ENCODE data around the gene FBXO31. TPM values are rescaled to one million over a fixed set of nuclear protein-coding genes. Genes with fewer than 3 reads are reported as not detected.

Gene FBXO31, protein sequence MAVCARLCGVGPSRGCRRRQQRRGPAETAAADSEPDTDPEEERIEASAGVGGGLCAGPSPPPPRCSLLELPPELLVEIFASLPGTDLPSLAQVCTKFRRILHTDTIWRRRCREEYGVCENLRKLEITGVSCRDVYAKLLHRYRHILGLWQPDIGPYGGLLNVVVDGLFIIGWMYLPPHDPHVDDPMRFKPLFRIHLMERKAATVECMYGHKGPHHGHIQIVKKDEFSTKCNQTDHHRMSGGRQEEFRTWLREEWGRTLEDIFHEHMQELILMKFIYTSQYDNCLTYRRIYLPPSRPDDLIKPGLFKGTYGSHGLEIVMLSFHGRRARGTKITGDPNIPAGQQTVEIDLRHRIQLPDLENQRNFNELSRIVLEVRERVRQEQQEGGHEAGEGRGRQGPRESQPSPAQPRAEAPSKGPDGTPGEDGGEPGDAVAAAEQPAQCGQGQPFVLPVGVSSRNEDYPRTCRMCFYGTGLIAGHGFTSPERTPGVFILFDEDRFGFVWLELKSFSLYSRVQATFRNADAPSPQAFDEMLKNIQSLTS
- 5.8 and 19.8 TPM in 2 replicates for total RNA-seq (ENCODE audit: low replicate concordance)

DNA sequence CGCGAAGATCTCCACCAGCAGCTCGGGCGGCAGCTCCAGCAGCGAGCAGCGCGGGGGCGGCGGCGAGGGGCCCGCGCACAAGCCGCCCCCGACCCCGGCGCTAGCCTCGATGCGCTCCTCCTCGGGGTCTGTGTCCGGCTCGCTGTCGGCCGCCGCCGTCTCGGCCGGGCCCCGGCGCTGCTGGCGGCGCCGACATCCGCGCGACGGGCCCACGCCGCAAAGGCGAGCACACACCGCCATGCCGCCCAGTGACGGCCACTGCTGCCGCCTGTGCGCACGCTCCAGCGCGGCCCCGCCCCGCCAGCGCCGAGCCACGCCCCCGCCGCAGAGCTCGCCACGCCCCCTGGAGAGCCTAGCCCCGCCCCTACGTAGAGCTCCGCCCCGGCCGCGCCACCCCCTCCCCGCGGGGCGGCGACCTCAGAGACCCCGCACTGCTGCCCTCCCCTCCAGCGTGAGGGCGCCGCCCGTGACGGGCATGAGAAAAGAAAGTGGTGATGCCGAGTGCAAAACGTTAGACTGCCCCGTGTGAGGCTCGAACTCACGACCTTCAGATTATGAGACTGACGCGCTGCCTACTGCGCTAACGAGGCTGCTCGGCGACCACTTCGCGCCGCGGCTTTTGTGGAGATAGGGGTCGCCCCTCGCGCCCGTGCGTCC, at the start of gene FBXO31:
Gene FBXO31 (minus strand): TSS at position 272 of the 657 bp plus-strand sequence. CDS start 32 bp downstream, at position 240.
- TF ChIP-seq, protein P1, sequence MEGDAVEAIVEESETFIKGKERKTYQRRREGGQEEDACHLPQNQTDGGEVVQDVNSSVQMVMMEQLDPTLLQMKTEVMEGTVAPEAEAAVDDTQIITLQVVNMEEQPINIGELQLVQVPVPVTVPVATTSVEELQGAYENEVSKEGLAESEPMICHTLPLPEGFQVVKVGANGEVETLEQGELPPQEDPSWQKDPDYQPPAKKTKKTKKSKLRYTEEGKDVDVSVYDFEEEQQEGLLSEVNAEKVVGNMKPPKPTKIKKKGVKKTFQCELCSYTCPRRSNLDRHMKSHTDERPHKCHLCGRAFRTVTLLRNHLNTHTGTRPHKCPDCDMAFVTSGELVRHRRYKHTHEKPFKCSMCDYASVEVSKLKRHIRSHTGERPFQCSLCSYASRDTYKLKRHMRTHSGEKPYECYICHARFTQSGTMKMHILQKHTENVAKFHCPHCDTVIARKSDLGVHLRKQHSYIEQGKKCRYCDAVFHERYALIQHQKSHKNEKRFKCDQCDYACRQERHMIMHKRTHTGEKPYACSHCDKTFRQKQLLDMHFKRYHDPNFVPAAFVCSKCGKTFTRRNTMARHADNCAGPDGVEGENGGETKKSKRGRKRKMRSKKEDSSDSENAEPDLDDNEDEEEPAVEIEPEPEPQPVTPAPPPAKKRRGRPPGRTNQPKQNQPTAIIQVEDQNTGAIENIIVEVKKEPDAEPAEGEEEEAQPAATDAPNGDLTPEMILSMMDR (IDR thresholded peaks at IDR 0.05) = no peak
- no peak for TF ChIP-seq EZH2phosphoT487 (IDR thresholded peaks at IDR 0.05)
- no peak for TF ChIP-seq EZH2 (IDR thresholded peaks at IDR 0.05)
- Histone ChIP-seq H2AFZ (replicated peaks) (peak within 1 kb of the TSS; percentile 71), H3K79me2 (ENCODE audit: low read depth) (peaks cover 40% of the 10 kb centered on the region), H3K4me3 (peak within 1 kb of the TSS; percentile 85), H3K27me3 (no peaks in the 10 kb centered on the region), H4K20me1 (ENCODE audit: low read depth) (peaks cover 18% of the 10 kb centered on the region), H3K9me3 (ENCODE audit: low read depth) (no peaks in the 10 kb centered on the region), H3K9ac (peak within 1 kb of the TSS; percentile 29), H3K36me3 (no peaks in the 10 kb centered on the region), H3F3A (ENCODE audit: low read depth) (peaks cover 32% of the 10 kb centered on the region), H3K27ac (peak within 1 kb of the TSS; percentile 92), H3K4me2 (peak within 1 kb of the TSS; percentile 96), H3K4me1 (peaks cover 11% of the 10 kb centered on the region)
- Mint-ChIP-seq H3K36me3 (peaks cover 5% of the 10 kb centered on the region), H3K9me3 (peaks cover 2% of the 10 kb centered on the region), H3K27ac (peak within 1 kb of the TSS; percentile 97), H3K4me3 (peak within 1 kb of the TSS; percentile 90), H3K4me1 (peaks cover 48% of the 10 kb centered on the region), H3K27me3 (ENCODE audit: insufficient read depth, low read depth) (peaks cover 10% of the 10 kb centered on the region)
- DNase-seq (ENCODE audit: low spot score) = peak; percentile 94

- no peaks in the 10 kb centered on the region for H3K9me3 ChIP-seq (ENCODE audit: low read depth)
- peaks cover 12% of the 10 kb centered on the region for H3K79me2 ChIP-seq (ENCODE audit: low read depth)
- H4K20me1 ChIP-seq (ENCODE audit: low read depth) = peaks cover 15% of the 10 kb centered on the region
- no peak overlapping the region for H3K9ac ChIP-seq
- Mint-ChIP-seq H3K9me3 (no peaks in the 10 kb centered on the region), H3K4me3 (no peak overlapping the region), H3K36me3 (peaks cover 2% of the 10 kb centered on the region), H3K27ac (peak overlapping the region; percentile 14), H3K4me1 (peaks cover 20% of the 10 kb centered on the region), H3K27me3 (ENCODE audit: insufficient read depth, low read depth) (peaks cover 2% of the 10 kb centered on the region)
- TF ChIP-seq EZH2 (IDR thresholded peaks at IDR 0.05) = no peak
- TF ChIP-seq, protein P1 (IDR thresholded peaks at IDR 0.05) = no peak
- no peak for TF ChIP-seq EZH2phosphoT487 (IDR thresholded peaks at IDR 0.05)
- H3K4me3 ChIP-seq = no peak overlapping the region
- no peak overlapping the region for H2AFZ ChIP-seq (replicated peaks)
- no peak for DNase-seq (ENCODE audit: low spot score)
- no peaks in the 10 kb centered on the region for H3K36me3 ChIP-seq
- peaks cover under 1% of the 10 kb centered on the region for H3K4me1 ChIP-seq
- H3K27ac ChIP-seq = no peak overlapping the region
- no peaks in the 10 kb centered on the region for H3K27me3 ChIP-seq
- H3F3A ChIP-seq (ENCODE audit: low read depth) = no peaks in the 10 kb centered on the region
- H3K4me2 ChIP-seq = no peak overlapping the region
Observed at GRCh38 chr16:87432330-87432915, 48.8 kb upstream of the FBXO31 start.

DNA sequence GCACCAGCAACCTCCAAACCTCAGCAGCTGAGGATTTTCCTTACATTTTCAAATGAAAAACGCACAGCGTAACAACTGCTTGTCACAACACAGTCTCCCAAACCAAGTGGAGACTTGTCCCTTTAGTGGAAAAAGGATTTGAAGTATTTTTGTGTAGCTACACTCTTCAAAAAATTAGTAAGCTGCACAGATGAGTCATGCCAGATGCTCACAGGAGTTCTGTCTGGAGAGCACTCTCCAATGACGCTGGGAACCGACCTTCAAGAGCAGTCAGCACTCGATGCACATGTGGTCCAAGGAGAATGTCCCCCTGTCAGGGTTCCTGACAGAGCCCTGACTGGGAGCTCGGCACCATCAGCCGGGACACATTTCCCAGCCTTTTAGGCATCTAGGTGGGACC, 48.4 kb upstream of the FBXO31 start:
- Histone ChIP-seq H3K9me3 (ENCODE audit: low read depth) (no peaks in the 10 kb centered on the region), H3K4me3 (no peak overlapping the region), H4K20me1 (ENCODE audit: low read depth) (peaks cover 19% of the 10 kb centered on the region), H3K27me3 (no peaks in the 10 kb centered on the region), H3K36me3 (no peaks in the 10 kb centered on the region), H3K4me1 (peaks cover 5% of the 10 kb centered on the region), H3K9ac (no peak overlapping the region), H2AFZ (replicated peaks) (no peak overlapping the region), H3K79me2 (ENCODE audit: low read depth) (peaks cover 12% of the 10 kb centered on the region), H3K27ac (no peak overlapping the region), H3F3A (ENCODE audit: low read depth) (no peaks in the 10 kb centered on the region), H3K4me2 (no peak overlapping the region)
- Mint-ChIP-seq H3K9me3 (no peaks in the 10 kb centered on the region), H3K27ac (peak overlapping the region; percentile 14), H3K4me3 (no peak overlapping the region), H3K27me3 (ENCODE audit: insufficient read depth, low read depth) (peaks cover 2% of the 10 kb centered on the region), H3K36me3 (peaks cover 2% of the 10 kb centered on the region), H3K4me1 (peaks cover 20% of the 10 kb centered on the region)
- TF ChIP-seq, protein P1 (IDR thresholded peaks at IDR 0.05) = no peak
- no peak for TF ChIP-seq EZH2phosphoT487 (IDR thresholded peaks at IDR 0.05)
- TF ChIP-seq EZH2 (IDR thresholded peaks at IDR 0.05) = no peak
- no peak for DNase-seq (ENCODE audit: low spot score)

All from neural progenitor cell (in vitro differentiated cells).